HL-60 (cell line): ENCODE results near the gene LRRC15.

Experiments used
- DNase-seq, 2 experiments: peaks; one replicate each; pipeline ENCODE4 v3.0.0-alpha.2; 2010 to 2020; ENCODE audit warnings: low read depth in 1 of 2, low spot score in 1 of 2
- H3K27ac ChIP-seq: fragments of 250-450 bp; sonication (Bioruptor Pico); replicated peaks from 2 replicates; pipeline ENCODE4 v1.5.1; 2020; ENCODE audit warnings: mild to moderate bottlenecking, moderate library complexity
- H3K27me3 ChIP-seq: fragments of 250-450 bp; sonication (Bioruptor Pico); 2 replicates; pipeline ENCODE4 v1.5.1; 2021; ENCODE audit warnings: mild to moderate bottlenecking, moderate library complexity; ENCODE audit not compliant: insufficient read depth, poor library complexity, severe bottlenecking
- H3K4me3 ChIP-seq: replicated peaks from 2 replicates; pipeline ENCODE4 v1.5.1; 2011; ENCODE audit warnings: mild to moderate bottlenecking, control low read depth, low read length; ENCODE audit not compliant: insufficient read depth
- GABPA ChIP-seq: IDR thresholded peaks from 2 replicates; pipeline ENCODE4 v1.6.1; 2012; ENCODE audit warnings: low read depth
- POLR2AphosphoS5 ChIP-seq: IDR thresholded peaks from 2 replicates; pipeline ENCODE4 v1.6.1; 2012; ENCODE audit warnings: low read depth
- SPI1 ChIP-seq: IDR thresholded peaks from 2 replicates; pipeline ENCODE4 v1.6.1; 2012; ENCODE audit warnings: low read depth, mild to moderate bottlenecking, borderline replicate concordance
- TF ChIP-seq, protein P1 (sequence below): IDR thresholded peaks from one replicate; pipeline ENCODE4 v1.5.1; 2011; ENCODE audit warnings: low read length, control low read depth, inconsistent platforms; ENCODE audit not compliant: insufficient read depth
- TF ChIP-seq, protein P2 (sequence below): IDR thresholded peaks from 2 replicates; pipeline ENCODE4 v1.6.1; 2012; ENCODE audit warnings: low read depth; ENCODE audit not compliant: insufficient replicate concordance

Gene LRRC15

DNA sequence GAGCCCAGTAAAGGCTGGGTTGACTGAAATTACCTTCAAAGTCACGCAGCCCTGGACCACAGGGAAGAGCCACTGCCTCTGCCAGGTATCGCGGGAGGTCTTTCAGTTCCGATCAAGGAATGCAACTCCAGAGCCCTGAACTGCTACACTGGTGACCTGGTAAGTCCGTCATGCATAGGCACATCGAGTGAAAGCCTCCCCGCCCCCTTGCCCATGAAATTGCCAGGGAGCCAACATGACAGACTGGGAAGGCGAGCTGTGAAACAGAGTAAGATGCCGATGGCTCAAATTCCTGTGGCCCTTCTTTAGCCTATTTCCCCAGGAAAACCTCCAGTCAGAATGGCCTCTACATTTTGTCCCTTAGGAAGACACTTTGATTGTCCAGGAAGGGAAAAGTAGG is 31.8 kb upstream of the LRRC15 start:
- TF ChIP-seq SPI1, result no peak
- TF ChIP-seq, protein P1, sequence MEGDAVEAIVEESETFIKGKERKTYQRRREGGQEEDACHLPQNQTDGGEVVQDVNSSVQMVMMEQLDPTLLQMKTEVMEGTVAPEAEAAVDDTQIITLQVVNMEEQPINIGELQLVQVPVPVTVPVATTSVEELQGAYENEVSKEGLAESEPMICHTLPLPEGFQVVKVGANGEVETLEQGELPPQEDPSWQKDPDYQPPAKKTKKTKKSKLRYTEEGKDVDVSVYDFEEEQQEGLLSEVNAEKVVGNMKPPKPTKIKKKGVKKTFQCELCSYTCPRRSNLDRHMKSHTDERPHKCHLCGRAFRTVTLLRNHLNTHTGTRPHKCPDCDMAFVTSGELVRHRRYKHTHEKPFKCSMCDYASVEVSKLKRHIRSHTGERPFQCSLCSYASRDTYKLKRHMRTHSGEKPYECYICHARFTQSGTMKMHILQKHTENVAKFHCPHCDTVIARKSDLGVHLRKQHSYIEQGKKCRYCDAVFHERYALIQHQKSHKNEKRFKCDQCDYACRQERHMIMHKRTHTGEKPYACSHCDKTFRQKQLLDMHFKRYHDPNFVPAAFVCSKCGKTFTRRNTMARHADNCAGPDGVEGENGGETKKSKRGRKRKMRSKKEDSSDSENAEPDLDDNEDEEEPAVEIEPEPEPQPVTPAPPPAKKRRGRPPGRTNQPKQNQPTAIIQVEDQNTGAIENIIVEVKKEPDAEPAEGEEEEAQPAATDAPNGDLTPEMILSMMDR, result no peak
- TF ChIP-seq GABPA, result no peak
- TF ChIP-seq POLR2AphosphoS5, result no peak
- TF ChIP-seq, protein P2, sequence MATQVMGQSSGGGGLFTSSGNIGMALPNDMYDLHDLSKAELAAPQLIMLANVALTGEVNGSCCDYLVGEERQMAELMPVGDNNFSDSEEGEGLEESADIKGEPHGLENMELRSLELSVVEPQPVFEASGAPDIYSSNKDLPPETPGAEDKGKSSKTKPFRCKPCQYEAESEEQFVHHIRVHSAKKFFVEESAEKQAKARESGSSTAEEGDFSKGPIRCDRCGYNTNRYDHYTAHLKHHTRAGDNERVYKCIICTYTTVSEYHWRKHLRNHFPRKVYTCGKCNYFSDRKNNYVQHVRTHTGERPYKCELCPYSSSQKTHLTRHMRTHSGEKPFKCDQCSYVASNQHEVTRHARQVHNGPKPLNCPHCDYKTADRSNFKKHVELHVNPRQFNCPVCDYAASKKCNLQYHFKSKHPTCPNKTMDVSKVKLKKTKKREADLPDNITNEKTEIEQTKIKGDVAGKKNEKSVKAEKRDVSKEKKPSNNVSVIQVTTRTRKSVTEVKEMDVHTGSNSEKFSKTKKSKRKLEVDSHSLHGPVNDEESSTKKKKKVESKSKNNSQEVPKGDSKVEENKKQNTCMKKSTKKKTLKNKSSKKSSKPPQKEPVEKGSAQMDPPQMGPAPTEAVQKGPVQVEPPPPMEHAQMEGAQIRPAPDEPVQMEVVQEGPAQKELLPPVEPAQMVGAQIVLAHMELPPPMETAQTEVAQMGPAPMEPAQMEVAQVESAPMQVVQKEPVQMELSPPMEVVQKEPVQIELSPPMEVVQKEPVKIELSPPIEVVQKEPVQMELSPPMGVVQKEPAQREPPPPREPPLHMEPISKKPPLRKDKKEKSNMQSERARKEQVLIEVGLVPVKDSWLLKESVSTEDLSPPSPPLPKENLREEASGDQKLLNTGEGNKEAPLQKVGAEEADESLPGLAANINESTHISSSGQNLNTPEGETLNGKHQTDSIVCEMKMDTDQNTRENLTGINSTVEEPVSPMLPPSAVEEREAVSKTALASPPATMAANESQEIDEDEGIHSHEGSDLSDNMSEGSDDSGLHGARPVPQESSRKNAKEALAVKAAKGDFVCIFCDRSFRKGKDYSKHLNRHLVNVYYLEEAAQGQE, result no peak
- Histone ChIP-seq H3K4me3 (no peak overlapping the region), H3K27me3 (peaks cover 22% of the 10 kb centered on the region), H3K27ac (no peak overlapping the region)
- no peak for DNase-seq

DNA sequence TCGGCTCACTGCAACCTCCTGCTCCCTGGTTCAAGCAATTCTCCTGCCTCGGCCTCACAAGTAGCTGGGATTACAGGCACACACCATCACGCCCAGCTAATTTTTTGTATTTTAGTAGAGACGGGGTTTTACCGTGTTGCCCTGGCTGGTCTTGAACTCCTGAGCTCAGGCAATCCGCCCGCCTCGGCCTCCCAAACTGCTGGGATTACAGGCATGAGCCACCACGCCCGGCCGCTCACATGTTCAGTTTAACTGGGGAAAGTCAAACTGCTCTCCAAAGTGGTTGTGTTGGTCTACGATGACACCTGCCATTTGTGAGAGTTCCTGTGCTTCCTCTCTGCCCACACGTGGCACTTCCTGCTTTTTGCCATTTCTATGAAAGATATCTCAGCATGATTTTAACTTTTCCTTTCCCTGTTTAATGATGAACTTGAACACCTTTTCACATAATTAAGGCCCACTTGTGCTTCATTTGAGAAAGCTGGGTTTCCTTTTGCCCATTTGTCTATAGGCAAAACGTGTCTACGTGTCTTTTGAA is 30.4 kb upstream of the LRRC15 start:
- H3K4me3 ChIP-seq, result no peak overlapping the region
- H3K27ac ChIP-seq, result no peak overlapping the region
- TF ChIP-seq SPI1, result peak; percentile 84
- TF ChIP-seq POLR2AphosphoS5, result no peak
- peaks cover 28% of the 10 kb centered on the region for H3K27me3 ChIP-seq
- DNase-seq, result peak in 1 of 2 experiments; percentile 22

DNA sequence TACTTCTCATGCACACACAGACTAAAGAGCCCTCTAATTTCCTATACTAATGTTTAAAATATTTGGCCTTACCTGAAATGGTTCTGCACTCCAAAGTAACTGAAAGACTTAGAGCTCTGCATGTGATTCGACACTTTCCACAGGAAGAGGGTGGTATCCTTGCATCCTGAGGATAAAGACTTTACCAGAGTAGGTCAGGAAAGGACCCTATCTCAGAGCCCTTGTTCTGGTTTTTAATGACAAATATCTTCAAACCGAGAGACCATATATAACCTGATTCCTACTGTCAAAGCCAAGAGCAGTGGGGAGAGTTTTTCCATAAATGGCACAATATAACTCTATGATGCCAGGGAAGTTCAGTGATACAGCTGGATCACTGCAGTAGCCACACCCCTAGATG is 29.6 kb upstream of the LRRC15 start, which contains the start of gene GP5:
Gene GP5, minus strand, starts transcription at position 101 of the 400 bp plus-strand sequence. CDS start 984 bp downstream, outside the sequence.
- no peak for DNase-seq
- peaks cover 30% of the 10 kb centered on the region for H3K27me3 ChIP-seq
- no peak within 1 kb of the TSS for H3K4me3 ChIP-seq
- H3K27ac ChIP-seq, result no peak within 1 kb of the TSS
- TF ChIP-seq POLR2AphosphoS5, result no peak
- no peak for TF ChIP-seq GABPA
- TF ChIP-seq, protein P2, result no peak
- TF ChIP-seq, protein P1, result no peak
- TF ChIP-seq SPI1, result no peak

DNA sequence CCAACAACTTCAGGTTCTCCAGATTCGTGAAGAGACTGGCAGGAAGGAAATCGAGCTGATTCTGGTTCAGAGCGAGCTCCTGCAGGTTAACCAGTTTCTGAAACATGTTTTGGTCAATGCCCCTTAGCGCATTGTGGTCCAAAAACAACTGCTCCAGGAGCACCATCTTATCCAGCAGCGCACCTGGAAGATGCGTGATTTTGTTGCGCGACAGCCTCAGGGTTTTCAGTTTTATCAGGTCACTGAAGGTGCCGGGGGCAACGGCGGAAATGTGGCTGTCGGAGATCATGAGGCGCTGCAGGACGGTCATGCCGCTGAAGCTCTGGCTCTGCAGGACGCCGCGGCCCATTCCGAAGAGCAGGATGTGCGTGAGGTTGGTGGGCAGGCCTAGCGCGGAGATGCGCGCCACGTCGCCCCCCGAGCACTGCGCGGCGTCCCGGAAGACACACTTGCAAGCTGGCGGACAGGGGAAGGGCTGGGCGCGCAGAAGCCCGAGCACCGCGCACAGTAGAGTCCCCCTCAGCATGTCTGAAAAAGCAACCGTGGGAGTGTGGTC is 28.3 kb upstream of the LRRC15 start:
- no peak for DNase-seq
- TF ChIP-seq SPI1 (no peak), GABPA (no peak)
- TF ChIP-seq, protein P1, result no peak
- TF ChIP-seq, protein P2, result no peak
- peaks cover 30% of the 10 kb centered on the region for H3K27me3 ChIP-seq
- H3K27ac ChIP-seq, result no peak overlapping the region
- H3K4me3 ChIP-seq, result no peak overlapping the region
